NCI-H1105 treated with DMSO at 0.1 percent for 48 hours (cell line): ENCODE data around the gene QSOX1.
"Not testable (repeated sequence)": the region's sequence is repeated elsewhere in the genome, so short reads cannot be mapped to it uniquely, and the experiment has no call there.

Source experiments
- DNase-seq: peaks from one replicate; lab custom pipeline; 2025; lab: John Stamatoyannopoulos, UW

The QSOX1 gene

GRCh38 chr1:180188684-180189175, 34.1 kb downstream of the QSOX1 start:
- no peak for DNase-seq

- DNase-seq = no peak
Measured at GRCh38 chr1:180190091-180190490, 35.4 kb downstream of the QSOX1 start.

DNA sequence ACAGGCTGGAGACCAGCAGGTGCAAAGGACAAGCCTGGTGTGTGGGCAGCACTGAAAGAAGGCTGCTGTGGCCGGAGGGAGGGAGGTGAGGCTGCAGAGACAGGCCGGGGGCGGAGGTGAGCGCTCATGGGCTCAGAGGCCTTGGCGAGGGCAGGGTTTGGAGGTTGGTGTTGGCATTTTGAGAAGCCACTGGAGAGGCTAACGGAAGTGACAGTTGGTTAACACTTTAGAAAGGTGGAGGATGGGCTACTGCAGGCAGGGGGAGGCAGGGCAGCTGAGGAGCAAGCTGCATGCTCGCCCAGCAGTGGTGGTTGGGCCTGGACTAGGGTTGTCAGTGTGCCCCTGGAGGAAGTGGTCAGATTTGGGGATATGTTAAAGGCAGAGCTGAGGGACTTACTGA, 37.5 kb downstream of the QSOX1 start:
- no peak for DNase-seq

DNA sequence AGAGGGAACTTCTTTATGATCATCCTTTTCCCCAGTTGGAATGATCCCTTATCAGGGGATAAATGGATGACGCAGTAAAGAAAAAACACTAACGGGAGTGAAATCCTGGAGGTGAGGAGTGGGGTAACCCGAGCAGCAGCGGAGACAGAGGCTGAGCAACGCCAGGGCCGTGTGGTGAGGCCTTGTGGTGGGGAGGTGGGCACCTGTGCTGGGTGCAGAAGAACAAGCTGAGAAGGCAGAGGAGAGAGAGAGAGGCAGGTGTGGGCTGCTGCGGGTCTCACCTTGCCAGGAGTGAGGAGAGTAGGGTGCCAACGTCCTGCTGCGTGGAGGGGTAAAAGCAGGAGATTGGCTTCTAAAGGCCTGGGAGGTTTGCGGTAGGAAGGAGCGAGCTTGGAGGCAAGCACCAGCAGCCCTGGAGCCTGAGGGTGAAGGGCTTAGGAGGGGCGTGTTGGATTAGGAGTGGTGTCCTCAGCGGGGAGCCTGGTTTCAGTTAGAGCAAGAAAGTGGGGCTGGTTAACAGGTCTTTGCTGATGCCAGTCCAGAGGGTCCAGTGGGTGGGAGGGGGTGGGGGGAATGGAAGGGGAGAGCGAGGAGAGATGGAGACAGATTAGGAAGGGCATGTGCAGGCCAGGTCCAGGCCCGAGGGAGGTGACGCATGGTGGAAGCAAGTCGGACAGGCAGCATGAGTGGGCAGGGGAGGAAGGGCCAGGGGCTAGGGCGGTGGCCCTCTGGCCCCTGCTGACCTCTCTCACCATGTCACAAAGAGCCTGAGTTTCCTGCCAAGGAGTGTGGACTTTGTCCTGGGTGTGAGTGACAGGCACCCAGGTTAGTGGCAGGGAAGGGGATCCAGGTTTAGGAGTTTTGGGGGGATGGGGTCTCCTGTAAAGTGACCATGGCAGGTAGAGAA, 38.7 kb downstream of the QSOX1 start:
- no peak for DNase-seq

- DNase-seq = no peak
Measured at GRCh38 chr1:180194048-180194425, 39.4 kb downstream of the QSOX1 start.

DNA sequence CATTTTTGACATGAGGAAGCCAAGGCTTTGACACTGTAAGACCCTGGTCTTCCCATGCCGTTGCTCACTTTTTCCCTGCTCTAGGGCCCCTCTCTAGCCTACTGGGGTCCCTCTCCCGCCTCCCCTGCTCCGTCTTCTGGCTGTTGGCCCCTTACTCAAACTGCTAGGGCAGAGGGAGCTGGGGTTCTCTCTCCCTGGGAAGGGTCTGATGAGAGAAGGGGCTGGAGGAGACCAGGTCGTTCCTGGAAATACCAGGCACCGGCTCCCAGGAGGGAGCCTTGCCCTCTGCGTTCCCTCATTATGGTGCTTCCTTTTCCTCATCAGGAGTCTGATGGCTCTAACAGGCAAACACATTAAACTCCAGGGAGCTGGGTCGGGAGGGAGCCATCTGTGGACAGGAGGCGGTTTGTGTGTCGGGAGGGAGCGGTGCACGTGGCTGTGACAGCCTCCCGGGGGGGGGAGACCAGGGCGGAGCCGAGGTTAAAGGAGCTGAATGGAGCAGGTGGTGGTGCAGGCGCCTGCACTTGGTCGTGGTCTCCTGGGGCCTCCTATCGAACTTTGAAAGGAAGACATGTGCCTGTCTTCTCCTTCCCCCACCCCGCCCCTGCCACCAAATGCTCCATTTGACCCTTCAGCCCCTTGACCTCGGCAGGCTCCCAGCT, 40.0 kb downstream of the QSOX1 start:
- DNase-seq = no peak

DNA sequence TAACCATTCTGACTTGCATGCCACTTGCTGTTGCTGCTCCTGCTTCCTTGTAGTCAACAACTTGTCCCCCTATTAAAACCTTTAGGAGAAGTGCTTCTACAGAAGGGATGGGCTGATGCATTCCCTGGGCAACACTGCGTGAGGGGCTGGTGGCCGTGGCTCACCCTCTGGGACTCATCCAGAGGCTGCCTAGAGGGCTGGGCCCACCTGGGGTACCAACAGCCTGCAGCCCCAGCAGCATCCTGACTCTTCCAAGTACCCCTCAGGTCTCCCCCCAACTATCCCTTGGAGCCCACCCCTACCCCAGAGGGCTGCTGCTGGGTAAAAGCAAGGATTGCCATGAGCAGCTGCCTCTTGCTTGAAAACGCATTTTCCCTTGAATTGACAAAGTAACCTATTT, 40.7 kb downstream of the QSOX1 start:
- no peak for DNase-seq

DNA sequence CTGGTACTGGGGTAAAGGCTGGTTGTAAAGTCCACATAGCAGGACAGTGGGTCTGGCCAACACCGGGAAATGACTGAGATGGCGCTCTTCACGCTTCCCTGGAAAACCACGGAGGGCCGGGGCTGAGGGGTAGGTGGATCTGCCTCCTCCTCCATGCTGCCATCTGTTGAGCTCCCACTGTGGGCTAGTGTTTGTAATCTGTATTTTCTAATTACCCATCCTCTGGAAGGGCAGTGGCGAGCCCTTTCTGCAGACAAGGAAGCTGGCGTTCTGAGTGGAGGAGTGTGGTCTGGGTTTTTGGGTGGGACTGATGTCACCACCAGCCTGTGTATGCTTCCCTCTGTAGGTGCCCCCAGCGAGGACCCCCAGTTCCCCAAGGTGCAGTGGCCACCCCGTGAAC, 41.2 kb downstream of the QSOX1 start:
- DNase-seq = no peak

DNA sequence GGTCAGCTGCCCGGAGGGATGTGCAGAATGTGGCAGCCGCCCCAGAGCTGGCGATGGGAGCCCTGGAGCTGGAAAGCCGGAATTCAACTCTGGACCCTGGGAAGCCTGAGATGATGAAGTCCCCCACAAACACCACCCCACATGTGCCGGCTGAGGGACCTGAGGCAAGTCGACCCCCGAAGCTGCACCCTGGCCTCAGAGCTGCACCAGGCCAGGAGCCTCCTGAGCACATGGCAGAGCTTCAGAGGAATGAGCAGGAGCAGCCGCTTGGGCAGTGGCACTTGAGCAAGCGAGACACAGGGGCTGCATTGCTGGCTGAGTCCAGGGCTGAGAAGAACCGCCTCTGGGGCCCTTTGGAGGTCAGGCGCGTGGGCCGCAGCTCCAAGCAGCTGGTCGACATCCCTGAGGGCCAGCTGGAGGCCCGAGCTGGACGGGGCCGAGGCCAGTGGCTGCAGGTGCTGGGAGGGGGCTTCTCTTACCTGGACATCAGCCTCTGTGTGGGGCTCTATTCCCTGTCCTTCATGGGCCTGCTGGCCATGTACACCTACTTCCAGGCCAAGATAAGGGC, 41.9 kb downstream of the QSOX1 start:
- DNase-seq = no peak

DNA sequence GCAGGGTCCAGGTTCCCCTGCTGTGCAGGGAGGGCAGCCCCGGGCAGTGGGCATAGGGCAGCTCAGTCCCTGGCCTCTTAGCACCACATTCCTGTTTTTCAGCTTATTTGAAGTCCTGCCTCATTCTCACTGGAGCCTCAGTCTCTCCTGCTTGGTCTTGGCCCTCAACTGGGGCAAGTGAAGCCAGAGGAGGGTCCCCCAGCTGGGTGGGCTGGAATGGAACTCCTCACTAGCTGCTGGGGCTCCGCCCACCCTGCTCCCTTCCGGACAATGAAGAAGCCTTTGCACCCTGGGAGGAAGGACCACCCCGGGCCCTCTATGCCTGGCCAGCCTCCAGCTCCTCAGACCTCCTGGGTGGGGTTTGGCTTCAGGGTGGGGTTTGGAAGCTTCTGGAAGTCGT, 42.6 kb downstream of the QSOX1 start:
- no peak for DNase-seq

- DNase-seq = no peak
Measured at GRCh38 chr1:180198196-180198595, 43.5 kb downstream of the QSOX1 start.

DNA sequence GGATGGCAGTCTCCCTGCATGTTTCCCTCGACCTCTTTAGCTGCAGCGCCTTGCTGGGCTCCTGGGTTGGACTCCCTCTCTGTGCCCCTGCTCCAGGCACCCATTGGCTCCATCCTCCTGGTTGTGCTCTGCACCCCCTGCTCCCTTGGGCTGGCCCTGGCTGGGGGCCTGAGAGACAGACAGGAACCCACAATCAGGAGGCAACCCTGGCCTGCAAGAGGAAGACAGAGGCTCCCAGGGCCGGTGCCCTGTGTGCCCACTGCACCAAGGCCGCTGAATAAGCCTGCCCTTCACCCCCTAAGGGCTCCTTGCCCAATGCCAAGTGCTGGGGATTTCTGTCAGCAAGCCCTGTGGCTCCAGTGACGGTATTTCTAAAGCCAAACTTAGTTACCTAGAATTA, 43.9 kb downstream of the QSOX1 start:
- DNase-seq = no peak

- DNase-seq = no peak
Measured at GRCh38 chr1:180199018-180199417, 44.3 kb downstream of the QSOX1 start.

DNA sequence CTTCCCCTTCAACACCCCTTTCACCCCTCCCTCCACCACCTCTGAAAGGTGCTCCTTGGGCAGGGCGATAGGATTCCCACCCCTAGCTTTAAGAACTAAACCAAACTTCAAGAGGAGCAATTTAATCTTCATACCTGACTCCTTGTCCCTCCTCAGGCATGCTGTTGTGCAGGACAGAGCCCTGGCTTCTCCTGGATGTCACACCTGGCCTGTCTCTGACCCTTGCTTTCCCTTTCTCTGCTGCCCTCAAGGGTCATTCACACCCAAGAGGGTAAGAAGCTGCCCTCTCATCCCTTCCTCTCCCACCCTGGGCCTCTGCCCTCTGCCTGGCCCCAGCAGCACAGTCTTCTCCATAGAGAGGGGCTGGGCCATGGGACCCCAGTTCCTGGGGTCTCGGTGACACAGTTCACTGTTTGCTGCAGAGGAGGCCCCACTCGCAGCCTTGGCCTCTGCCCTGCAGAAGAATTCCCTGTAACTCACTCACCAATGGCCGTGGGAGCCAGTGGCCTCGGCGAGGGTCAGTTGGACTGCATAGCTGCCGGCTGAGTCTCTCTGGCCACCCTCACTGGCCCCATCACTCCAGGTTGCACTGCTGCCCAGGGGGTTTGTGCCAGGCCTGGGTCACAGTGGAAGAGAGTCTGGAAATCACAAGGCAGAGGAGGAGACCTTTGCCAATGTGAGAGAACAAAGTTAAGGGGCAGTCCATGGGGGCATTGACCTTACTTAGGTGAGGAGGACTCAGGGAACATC, 47.0 kb downstream of the QSOX1 start:
- DNase-seq = no peak

GRCh38 chr1:180202588-180202987, 47.9 kb downstream of the QSOX1 start:
- DNase-seq = not testable (repeated sequence)

DNA sequence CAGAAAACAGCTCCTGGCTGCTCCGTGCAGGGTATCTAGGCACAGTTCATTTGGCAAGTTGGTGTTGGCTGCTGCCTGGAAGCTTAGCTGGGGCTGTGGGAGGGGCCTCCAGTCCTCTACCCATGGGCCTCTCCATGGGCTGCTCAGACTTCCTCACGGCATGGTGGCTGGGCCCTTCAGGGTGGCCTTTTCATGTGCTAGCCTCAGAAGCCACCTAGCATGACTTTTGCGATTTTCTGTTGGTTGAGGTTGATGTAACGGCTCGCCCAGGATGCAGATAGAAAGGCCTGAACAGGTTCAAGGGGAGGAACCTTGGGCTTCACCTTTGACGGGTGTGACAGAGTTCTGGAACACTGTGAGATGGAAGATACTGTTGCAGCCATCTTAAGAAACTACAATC, 49.6 kb downstream of the QSOX1 start:
- DNase-seq = no peak

- DNase-seq = no peak
Measured at GRCh38 chr1:180206581-180206980, 51.9 kb downstream of the QSOX1 start.

DNA sequence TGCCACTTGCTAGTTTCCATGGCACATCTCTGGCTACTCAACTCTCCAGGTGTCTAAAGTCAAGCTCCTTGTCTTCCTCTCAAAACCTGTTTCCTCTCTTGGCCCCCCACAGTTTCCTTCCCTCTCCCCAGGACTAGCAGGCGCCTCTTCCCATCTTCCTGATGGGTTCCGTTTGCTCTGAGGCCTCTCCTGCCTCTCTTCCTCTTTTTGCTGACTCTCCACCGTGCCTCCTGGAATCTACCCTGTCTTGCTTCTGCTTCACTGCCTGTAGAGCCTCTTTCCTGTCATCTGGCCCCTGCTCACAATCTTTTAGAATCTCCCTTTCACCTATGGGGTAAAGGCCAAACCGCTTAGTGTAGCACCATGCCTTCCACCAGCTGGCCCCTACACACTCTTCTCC, 53.6 kb downstream of the QSOX1 start:
- DNase-seq = no peak

DNA sequence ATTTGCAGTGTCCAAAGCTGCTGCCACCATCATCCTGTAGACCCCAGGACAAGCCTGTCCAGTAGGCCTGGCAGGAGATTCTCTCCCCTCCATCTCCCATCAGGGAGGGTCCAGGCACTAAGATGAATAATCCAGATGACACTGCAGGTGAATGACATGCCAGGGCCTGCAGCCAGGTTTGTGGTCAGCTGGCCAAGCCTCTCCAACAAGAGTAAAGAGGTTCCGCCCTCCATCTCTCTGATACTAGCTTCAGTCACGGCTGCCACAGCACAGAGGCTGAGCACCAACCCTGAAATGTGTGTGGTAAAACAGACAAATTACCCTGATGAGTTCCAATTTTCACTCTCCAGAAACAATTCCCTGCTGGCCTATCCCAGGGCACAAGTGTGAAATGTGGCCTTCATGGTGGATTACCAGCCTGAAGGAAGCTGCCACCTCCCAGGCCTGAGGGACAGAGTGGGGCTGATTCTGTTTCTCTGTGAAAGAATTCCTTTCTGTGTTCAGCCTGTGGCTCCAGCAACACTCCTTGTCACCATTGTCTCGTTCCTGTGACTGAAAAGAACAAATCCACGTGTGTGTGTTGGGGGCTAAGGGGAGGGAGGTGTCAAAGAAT, 55.4 kb downstream of the QSOX1 start:
- no peak for DNase-seq

- no peak for DNase-seq
Measured at GRCh38 chr1:180211156-180211859, 56.6 kb downstream of the QSOX1 start.

DNA sequence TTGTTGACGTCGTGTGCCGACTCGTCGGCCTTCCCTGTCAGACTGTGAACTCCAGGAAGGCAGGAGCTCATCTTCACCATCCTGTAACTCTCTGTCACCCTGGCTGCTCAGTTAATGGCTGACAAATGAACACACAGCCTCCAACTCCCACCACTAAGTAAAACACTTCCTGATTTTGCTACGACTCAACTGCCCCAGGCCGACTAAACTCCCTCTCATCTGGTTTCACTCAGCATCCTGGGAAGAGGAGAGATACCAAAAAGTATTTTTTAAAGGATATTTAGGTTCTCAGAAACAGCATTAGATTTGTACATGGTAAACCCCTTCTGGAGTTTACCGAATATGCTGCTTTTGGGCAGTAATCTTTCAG, 57.2 kb downstream of the QSOX1 start:
- DNase-seq = no peak
